Measurements from ENCODE around the gene CUX1. TPM values are rescaled to one million over a fixed set of nuclear protein-coding genes. Genes with fewer than 3 reads are reported as not detected.
"Not testable (repeated sequence)": the region's sequence is repeated elsewhere in the genome, so short reads cannot be mapped to it uniquely, and the experiment has no call there.

Gene CUX1
- total RNA-seq, 1 donor from 2014 or later = 66.4 TPM

- peaks cover 5% of the 10 kb centered on the region for H3K9me3 Mint-ChIP-seq
- Histone ChIP-seq H3K27ac (no peak overlapping the region), H3K9ac (no peak overlapping the region), H4K20me1 (ENCODE audit: low read depth) (peaks cover 96% of the 10 kb centered on the region), H3K4me2 (no peak overlapping the region), H3K36me3 (no peaks in the 10 kb centered on the region), H3K27me3 (no peaks in the 10 kb centered on the region), H3K9me3 (ENCODE audit: low read depth) (no peaks in the 10 kb centered on the region), H3F3A (ENCODE audit: low read depth) (no peaks in the 10 kb centered on the region), H2AFZ (replicated peaks) (no peak overlapping the region), H3K79me2 (ENCODE audit: low read depth) (peaks cover 100% of the 10 kb centered on the region), H3K4me1 (no peaks in the 10 kb centered on the region), H3K4me3 (no peak overlapping the region)
- no peak for TF ChIP-seq CTCF (IDR thresholded peaks at IDR 0.05)
- no peak for TF ChIP-seq EZH2 (IDR thresholded peaks at IDR 0.05)
- no peak for TF ChIP-seq EZH2phosphoT487 (IDR thresholded peaks at IDR 0.05)
- H3K27me3 Mint-ChIP-seq (ENCODE audit: insufficient read depth, low read depth) = peaks cover 2% of the 10 kb centered on the region
- no peak for DNase-seq (ENCODE audit: low spot score)
- H3K4me3 Mint-ChIP-seq = no peak overlapping the region
- H3K4me1 Mint-ChIP-seq = peaks cover 6% of the 10 kb centered on the region
- peaks cover 23% of the 10 kb centered on the region for H3K36me3 Mint-ChIP-seq
- no peak overlapping the region for H3K27ac Mint-ChIP-seq
Measured at GRCh38 chr7:101832685-101833375, 15.4 kb downstream of the CUX1 start.

GRCh38 chr7:101833799-101834198 lies 16.4 kb downstream of the CUX1 start:
- Histone ChIP-seq H3K79me2 (ENCODE audit: low read depth) (peaks cover 100% of the 10 kb centered on the region), H3K4me1 (peaks cover 6% of the 10 kb centered on the region), H3K4me2 (no peak overlapping the region), H3K9me3 (ENCODE audit: low read depth) (no peaks in the 10 kb centered on the region), H3K27ac (no peak overlapping the region), H2AFZ (replicated peaks) (no peak overlapping the region), H3K36me3 (no peaks in the 10 kb centered on the region), H3K9ac (no peak overlapping the region), H3F3A (ENCODE audit: low read depth) (no peaks in the 10 kb centered on the region), H3K4me3 (no peak overlapping the region), H3K27me3 (no peaks in the 10 kb centered on the region), H4K20me1 (ENCODE audit: low read depth) (peaks cover 96% of the 10 kb centered on the region)
- peaks cover 6% of the 10 kb centered on the region for H3K9me3 Mint-ChIP-seq
- no peak for TF ChIP-seq CTCF (IDR thresholded peaks at IDR 0.05)
- TF ChIP-seq EZH2phosphoT487 (IDR thresholded peaks at IDR 0.05) = no peak
- TF ChIP-seq EZH2 (IDR thresholded peaks at IDR 0.05) = no peak
- no peak overlapping the region for H3K4me3 Mint-ChIP-seq
- H3K27me3 Mint-ChIP-seq (ENCODE audit: insufficient read depth, low read depth) = peaks cover 2% of the 10 kb centered on the region
- H3K27ac Mint-ChIP-seq = no peak overlapping the region
- peaks cover 7% of the 10 kb centered on the region for H3K4me1 Mint-ChIP-seq
- H3K36me3 Mint-ChIP-seq = peaks cover 19% of the 10 kb centered on the region
- DNase-seq (ENCODE audit: low spot score) = no peak

- H3K4me3 Mint-ChIP-seq = no peak overlapping the region
- TF ChIP-seq EZH2phosphoT487 (IDR thresholded peaks at IDR 0.05) (no peak), CTCF (IDR thresholded peaks at IDR 0.05) (no peak), EZH2 (IDR thresholded peaks at IDR 0.05) (no peak)
- Histone ChIP-seq H3K79me2 (ENCODE audit: low read depth) (peaks cover 100% of the 10 kb centered on the region), H4K20me1 (ENCODE audit: low read depth) (peaks cover 96% of the 10 kb centered on the region), H3F3A (ENCODE audit: low read depth) (no peaks in the 10 kb centered on the region), H3K27ac (no peak overlapping the region), H2AFZ (replicated peaks) (no peak overlapping the region), H3K4me3 (no peak overlapping the region), H3K4me1 (peaks cover 11% of the 10 kb centered on the region), H3K27me3 (no peaks in the 10 kb centered on the region), H3K36me3 (no peaks in the 10 kb centered on the region), H3K9ac (no peak overlapping the region), H3K4me2 (no peak overlapping the region), H3K9me3 (ENCODE audit: low read depth) (no peaks in the 10 kb centered on the region)
- H3K27ac Mint-ChIP-seq = no peak overlapping the region
- peaks cover 20% of the 10 kb centered on the region for H3K36me3 Mint-ChIP-seq
- peaks cover 2% of the 10 kb centered on the region for H3K27me3 Mint-ChIP-seq (ENCODE audit: insufficient read depth, low read depth)
- H3K4me1 Mint-ChIP-seq = peaks cover 10% of the 10 kb centered on the region
- DNase-seq (ENCODE audit: low spot score) = no peak
- peaks cover 12% of the 10 kb centered on the region for H3K9me3 Mint-ChIP-seq
Measured at GRCh38 chr7:101835136-101835535, 17.7 kb downstream of the CUX1 start.

- H3K4me2 ChIP-seq; H3K4me3 Mint-ChIP-seq; H3K27ac Mint-ChIP-seq; H3K27me3 Mint-ChIP-seq (ENCODE audit: insufficient read depth, low read depth); H3F3A ChIP-seq (ENCODE audit: low read depth); H3K27ac ChIP-seq; H3K9me3 ChIP-seq (ENCODE audit: low read depth); H3K9ac ChIP-seq; H3K4me3 ChIP-seq; H2AFZ ChIP-seq (replicated peaks); DNase-seq (ENCODE audit: low spot score); H3K36me3 ChIP-seq; H3K27me3 ChIP-seq: not testable (repeated sequence)
- H3K4me1 ChIP-seq = peaks cover 11% of the 10 kb centered on the region
- peaks cover 100% of the 10 kb centered on the region for H3K79me2 ChIP-seq (ENCODE audit: low read depth)
- Mint-ChIP-seq H3K4me1 (peaks cover 10% of the 10 kb centered on the region), H3K9me3 (peaks cover 17% of the 10 kb centered on the region), H3K36me3 (peaks cover 25% of the 10 kb centered on the region)
- peaks cover 92% of the 10 kb centered on the region for H4K20me1 ChIP-seq (ENCODE audit: low read depth)
Measured at GRCh38 chr7:101837433-101837832, 20.0 kb downstream of the CUX1 start.

Measured in neural progenitor cell (in vitro differentiated cells).